H1 (cell line): ENCODE measurements around the gene ADD3. TPM values are rescaled to one million over a fixed set of nuclear protein-coding genes. Genes with fewer than 3 reads are reported as not detected.

Experiments
- CTCF ChIA-PET: fragments of 300-600 bp; sonication (Branson Sonifier 250); formaldehyde crosslinking; loops from one replicate; lab custom pipeline; 2021; ENCODE audit not compliant: partially characterized antibody; lab: Charles Lee
- POLR2A ChIA-PET: fragments of 300-600 bp; sonication (Branson Sonifier 250); formaldehyde crosslinking; loops from one replicate; lab custom pipeline; 2021; ENCODE audit warnings: inconsistent platforms; ENCODE audit not compliant: partially characterized antibody; lab: Charles Lee
- DNase-seq, 2 experiments: peaks; one replicate each; pipeline versions ENCODE4 v3.0.0 to v3.0.0-alpha.2; 2010 to 2022; ENCODE audit warnings: low spot score in 2 of 2, low read depth in 1 of 2, mixed read lengths in 1 of 2
- FAIRE-seq: peaks from 2 replicates; lab custom pipeline; 2011; peaks lifted over from hg19 to GRCh38; lab: Jason Lieb, UNC
- H2AFZ ChIP-seq: 2 replicates; pipeline ENCODE4 v1.8.1; 2012; ENCODE audit warnings: low read length, inconsistent platforms
- H2AK5ac ChIP-seq: 2 replicates; pipeline ENCODE4 v1.6.1; 2013; ENCODE audit warnings: low read depth, low read length
- H2BK120ac ChIP-seq: replicated peaks from 2 replicates; pipeline ENCODE3; 2013; ENCODE audit warnings: low read depth, low read length, inconsistent platforms
- H2BK12ac ChIP-seq: 2 replicates; pipeline ENCODE4 v1.6.1; 2013; ENCODE audit warnings: low read depth, low read length
- H2BK15ac ChIP-seq: 2 replicates; pipeline ENCODE4 v1.6.1; 2013; ENCODE audit warnings: low read length
- H2BK20ac ChIP-seq: 2 replicates; pipeline ENCODE4 v1.6.1; 2013; ENCODE audit warnings: low read length
- H2BK5ac ChIP-seq: 2 replicates; pipeline ENCODE4 v1.6.1; 2013; ENCODE audit warnings: low read depth, low read length
- H3K14ac ChIP-seq: 2 replicates; pipeline ENCODE4 v1.6.1; 2013; ENCODE audit warnings: inconsistent platforms; ENCODE audit not compliant: insufficient read length
- H3K18ac ChIP-seq: 2 replicates; pipeline ENCODE4 v1.6.1; 2013; ENCODE audit warnings: low read length; ENCODE audit errors: extremely low read depth
- H3K23ac ChIP-seq: 2 replicates; pipeline ENCODE4 v1.6.1; 2013; ENCODE audit warnings: inconsistent platforms; ENCODE audit not compliant: insufficient read length
- H3K23me2 ChIP-seq: 2 replicates; pipeline ENCODE4 v1.6.1; 2013; ENCODE audit warnings: low read depth, low read length
- H3K27ac ChIP-seq: 2 replicates; pipeline ENCODE4 v1.6.1; 2011; ENCODE audit warnings: low read depth, low read length, inconsistent platforms
- H3K27me3 ChIP-seq, 4 experiments: replicated peaks in 1 of 4; 1 replicate in 1 of 4; 2 replicates in 3 of 4; pipeline versions ENCODE4 v1.6.1 to v1.8.1; 2011 to 2013; ENCODE audit warnings: low read length in 3 of 4, mild to moderate bottlenecking in 3 of 4, inconsistent platforms in 2 of 4, mixed read lengths in 2 of 4, moderate library complexity in 1 of 4; ENCODE audit not compliant: control insufficient read depth in 3 of 4, insufficient read depth in 3 of 4; ENCODE audit errors: extremely low read depth in 1 of 4
- H3K36me3 ChIP-seq, 4 experiments: 2 replicates each; pipeline versions ENCODE4 v1.6.1 to v1.8.1; 2011 to 2013; ENCODE audit warnings: mild to moderate bottlenecking in 4 of 4, low read length in 3 of 4, moderate library complexity in 2 of 4, control low read depth in 1 of 4, inconsistent platforms in 1 of 4; ENCODE audit not compliant: insufficient read depth in 4 of 4, control insufficient read depth in 2 of 4
- H3K4ac ChIP-seq: replicated peaks from 2 replicates; pipeline ENCODE3; 2013; ENCODE audit warnings: low read length, low read depth, mixed read lengths, inconsistent platforms; ENCODE audit not compliant: insufficient read length
- H3K4me1 ChIP-seq, 4 experiments: replicated peaks in 1 of 4; 1 replicate in 1 of 4; 2 replicates in 3 of 4; pipeline versions ENCODE4 v1.6.1 to v1.8.1; 2011 to 2013; ENCODE audit warnings: low read length in 3 of 4, inconsistent platforms in 2 of 4, mixed read lengths in 1 of 4; ENCODE audit not compliant: insufficient read depth in 4 of 4, control insufficient read depth in 3 of 4
- H3K4me2 ChIP-seq, 2 experiments: 2 replicates each; pipeline versions ENCODE4 v1.6.1 to v1.8.1; 2011 to 2013; ENCODE audit warnings: low read depth in 2 of 2, low read length in 2 of 2, control low read depth in 1 of 2, inconsistent platforms in 1 of 2, mild to moderate bottlenecking in 1 of 2; ENCODE audit not compliant: insufficient read depth in 1 of 2
- H3K4me3 ChIP-seq, 4 experiments: fragments of 200-600, 300-600 bp in 1 of 4; sonication (generic), shearing (Covaris generic), sonication (Bioruptor Twin) in 1 of 4; 2 replicates each; pipeline versions ENCODE4 v1.5.1 to v1.8.1; 2011 to 2016; ENCODE audit warnings: low read length in 4 of 4, low read depth in 3 of 4, control low read depth in 2 of 4, inconsistent platforms in 2 of 4, mild to moderate bottlenecking in 2 of 4, mixed read lengths in 1 of 4, moderate library complexity in 1 of 4; ENCODE audit not compliant: insufficient read depth in 2 of 4; ENCODE audit errors: extremely low read depth in 1 of 4
- H3K56ac ChIP-seq: replicated peaks from 2 replicates; pipeline ENCODE3; 2013; ENCODE audit warnings: low read depth, mild to moderate bottlenecking, mixed read lengths, low read length, inconsistent platforms; ENCODE audit not compliant: insufficient read length
- H3K79me1 ChIP-seq: 2 replicates; pipeline ENCODE4 v1.6.1; 2013; ENCODE audit warnings: low read depth, low read length, control low read depth
- H3K79me2 ChIP-seq, 2 experiments: 2 replicates each; pipeline versions ENCODE4 v1.6.1 to v1.8.1; 2012 to 2013; ENCODE audit warnings: low read length in 2 of 2, mild to moderate bottlenecking in 2 of 2, inconsistent platforms in 1 of 2; ENCODE audit not compliant: insufficient read depth in 2 of 2, control insufficient read depth in 1 of 2
- H3K9ac ChIP-seq, 4 experiments: replicated peaks in 1 of 4; 1 replicate in 1 of 4; 2 replicates in 3 of 4; pipeline versions ENCODE4 v1.6.1 to v1.8.1; 2011 to 2013; ENCODE audit warnings: low read depth in 3 of 4, low read length in 3 of 4, control low read depth in 2 of 4, mild to moderate bottlenecking in 2 of 4, moderate library complexity in 2 of 4, inconsistent platforms in 1 of 4; ENCODE audit errors: extremely low read depth in 1 of 4
- H3K9me3 ChIP-seq, 2 experiments: 2 replicates each; pipeline versions ENCODE4 v1.6.1 to v1.8.1; 2012 to 2013; ENCODE audit warnings: mild to moderate bottlenecking in 2 of 2, moderate library complexity in 2 of 2, control low read depth in 1 of 2, inconsistent platforms in 1 of 2, low read depth in 1 of 2, low read length in 1 of 2, mixed read lengths in 1 of 2; ENCODE audit not compliant: insufficient read depth in 2 of 2
- H4K20me1 ChIP-seq, 2 experiments: replicated peaks in 1 of 2; 2 replicates each; pipeline versions ENCODE3 to v1.8.1; 2011 to 2013; ENCODE audit warnings: inconsistent platforms in 2 of 2, low read length in 2 of 2, mild to moderate bottlenecking in 1 of 2; ENCODE audit not compliant: insufficient read depth in 2 of 2, control insufficient read depth in 1 of 2
- H4K5ac ChIP-seq: 2 replicates; pipeline ENCODE4 v1.6.1; 2013; ENCODE audit warnings: low read length, low read depth, mixed read lengths, inconsistent platforms; ENCODE audit not compliant: insufficient read length
- H4K8ac ChIP-seq: 2 replicates; pipeline ENCODE4 v1.8.0; 2013; ENCODE audit warnings: mild to moderate bottlenecking, moderate library complexity, low read length, inconsistent platforms; ENCODE audit not compliant: insufficient read depth; ENCODE audit errors: extremely low read depth
- H4K91ac ChIP-seq: replicated peaks from 2 replicates; pipeline ENCODE3; 2013; ENCODE audit warnings: low read length, mixed read lengths, inconsistent platforms; ENCODE audit not compliant: insufficient read length
- JUN ChIP-seq: IDR thresholded peaks from 2 replicates; pipeline ENCODE4 v1.6.1; 2011; ENCODE audit warnings: low read depth, mild to moderate bottlenecking, improper control_type of control experiment, low read length
- SIX5 ChIP-seq: IDR thresholded peaks from 2 replicates; pipeline ENCODE4 v1.6.1; 2011; ENCODE audit warnings: mild to moderate bottlenecking, low read depth, low read length
- WGBS, 2 experiments: shearing (Covaris generic) in 1 of 2; methylation state at CpG; one replicate each; pipeline versions ENCODE4 v1.1.6 to v1.1.7; 2013 to 2015; ENCODE audit warnings: low lambda C conversion rate in 2 of 2, mixed read lengths in 2 of 2, inconsistent platforms in 1 of 2, low coverage in 1 of 2, missing lambda C conversion rate in 1 of 2; ENCODE audit not compliant: insufficient replicate concordance in 2 of 2, insufficient coverage in 1 of 2, insufficient read length in 1 of 2; ENCODE audit errors: extremely low coverage in 1 of 2, missing lambda C conversion rate in 1 of 2; 5-methylcytosine and 5-hydroxymethylcytosine counted together
- polyA plus RNA-seq, 7 experiments: library from polyadenylated mRNA; depleted of rRNA in 3 of 7; stranded (reverse) in 5 of 7; unstranded in 2 of 7; fragments of >200 nt in 5 of 7; fragments of 200-250 nt in 2 of 7; gene quantifications; 1 replicate in 5 of 7; 2 replicates in 1 of 7; 4 replicates in 1 of 7; pipeline versions ENCODE4 v1.2.1 to v1.2.3, GENCODE V29; 2011 to 2013; ENCODE audit warnings: missing spikeins in 2 of 7, mixed read lengths in 2 of 7
- total RNA-seq: library from RNA; stranded (reverse); fragmentation: NEBNext Ultra II Directional; extraction: Animal tissue kit (Norgen Biotek cat#: 25700); gene quantifications from 2 replicates; pipeline ENCODE4 v1.2.1, GENCODE V29; 2021

Gene ADD3
- total and polyA plus RNA-seq, 2 of the 8 experiments (the other 6 are each of a cell fraction or from before 2014, with no cell fraction given), result 44.7 to 85.6 TPM

- ChIA-PET CTCF (interaction anchor here (0.6 to 7.9 kb wide), 21 partner anchors 8 to 294 kb away, joined by 3 to 90 read pairs (median 5); partner anchors contain the start of gene ADD3), POLR2A (interaction anchor here (1.1 to 1.2 kb wide), 2 partner anchors 29 to 53 kb away, joined by 3 to 4 read pairs; partner anchors contain the start of gene XPNPEP1)
- H3K27ac ChIP-seq, result no peak overlapping the region
- H2BK15ac ChIP-seq, result no peak overlapping the region
- H3K27me3 ChIP-seq, result no peaks in the 10 kb centered on the region
- no peak overlapping the region for H4K5ac ChIP-seq
- H3K56ac ChIP-seq, result no peak overlapping the region
- no peak overlapping the region for H3K4me2 ChIP-seq
- H2AK5ac ChIP-seq, result no peak overlapping the region
- DNase-seq, result no peak
- 93% methylated on average over 2 of the region's 2 CpGs; no CpG with 5 or more reads in 1 of the 2 experiments for WGBS, 2 experiments
- H3K4me1 ChIP-seq, result no peaks in the 10 kb centered on the region
- H3K18ac ChIP-seq, result no peak overlapping the region
- no peak overlapping the region for H3K23ac ChIP-seq
- no peaks in the 10 kb centered on the region for H4K20me1 ChIP-seq
- no peak overlapping the region for H2BK12ac ChIP-seq
- no peak for TF ChIP-seq SIX5
- TF ChIP-seq JUN, result no peak
- H3K4me3 ChIP-seq, result no peak overlapping the region
- H4K91ac ChIP-seq, result no peak overlapping the region
- no peak overlapping the region for H3K14ac ChIP-seq
- no peak overlapping the region for H2BK120ac ChIP-seq
- no peaks in the 10 kb centered on the region for H3K79me2 ChIP-seq
- no peaks in the 10 kb centered on the region for H3K9me3 ChIP-seq
- H2AFZ ChIP-seq, result no peak overlapping the region
- no peak for FAIRE-seq
- no peak overlapping the region for H4K8ac ChIP-seq
- H3K36me3 ChIP-seq, result no peaks in the 10 kb centered on the region
- no peaks in the 10 kb centered on the region for H3K79me1 ChIP-seq
- no peak overlapping the region for H3K9ac ChIP-seq
- H2BK20ac ChIP-seq, result no peak overlapping the region
- H3K4ac ChIP-seq, result no peak overlapping the region
- no peak overlapping the region for H2BK5ac ChIP-seq
- no peaks in the 10 kb centered on the region for H3K23me2 ChIP-seq
Observed at GRCh38 chr10:109976681-109977080, 31.1 kb upstream of the ADD3 start.
